Thyroid gland (tissue), 4 donors: ENCODE data around the gene PRIMPOL. TPM values are rescaled to one million over a fixed set of nuclear protein-coding genes. Genes with fewer than 3 reads are reported as not detected.

Experiments used
- DNase-seq, 2 donors: peaks; one replicate each; pipeline ENCODE4 v3.0.0-alpha.2; 2019
- H3K27ac ChIP-seq, 3 donors: fragments of 200-600 bp; sonication (generic); 1 replicate in 2 of 3; 2 replicates in 1 of 3; pipeline ENCODE4 v1.5.1; 2016 to 2019; ENCODE audit warnings: mild to moderate bottlenecking in 1 of 3, moderate library complexity in 1 of 3
- H3K27me3 ChIP-seq: fragments of 200-600 bp; sonication (generic); one replicate; pipeline ENCODE4 v1.5.1; 2019
- H3K36me3 ChIP-seq, 2 donors: fragments of 200-600 bp; sonication (generic); one replicate each; pipeline ENCODE4 v1.5.1; 2016 to 2019
- H3K4me1 ChIP-seq, 2 donors: fragments of 200-600 bp; sonication (generic); one replicate each; pipeline ENCODE4 v1.5.1; 2017 to 2019
- H3K4me3 ChIP-seq, 3 donors: fragments of 200-600 bp; sonication (generic); replicated peaks in 1 of 3; 1 replicate in 2 of 3; 2 replicates in 1 of 3; pipeline ENCODE4 v1.5.1; 2016; ENCODE audit warnings: mild to moderate bottlenecking in 1 of 3
- H3K9me3 ChIP-seq: fragments of 200-600 bp; sonication (generic); one replicate; pipeline ENCODE4 v1.5.1; 2017
- POLR2A ChIP-seq, 2 donors: fragments of 450-650 bp; IDR thresholded peaks; one replicate each; pipeline ENCODE4 v1.6.1; 2017; ENCODE audit warnings: antibody characterized with exemption in 2 of 2, mild to moderate bottlenecking in 2 of 2, moderate library complexity in 1 of 2
- WGBS, 2 donors: methylation state at CpG; one replicate each; pipeline ENCODE4 v1.1.5; 2017; 5-methylcytosine and 5-hydroxymethylcytosine counted together
- intact Hi-C: fragments of 100-400 bp; cut with DNase I; formaldehyde crosslinking; loops from one replicate; pipeline ENCODE4 v1.15.1; 2023
- total RNA-seq, 4 donors: library from RNA; depleted of rRNA; stranded (reverse); fragments of >200 nt; gene quantifications; one replicate each; pipeline ENCODE4 v1.2.3, GENCODE V29; 2016
- TF ChIP-seq, protein P1 (sequence below), 6 experiments: fragments of 200-600 bp in 3 of 6; fragments of 450-650 bp in 3 of 6; sonication (generic) in 3 of 6; IDR thresholded peaks; one replicate each; pipeline ENCODE4 v1.5.1; 2016 to 2019; ENCODE audit warnings: antibody characterized with exemption in 6 of 6, mild to moderate bottlenecking in 2 of 6, inconsistent platforms in 1 of 6, moderate library complexity in 1 of 6

PRIMPOL gene
- total RNA-seq, 4 donors from 2014 or later: 14.4 to 29.4 (median 22.3) TPM

DNA sequence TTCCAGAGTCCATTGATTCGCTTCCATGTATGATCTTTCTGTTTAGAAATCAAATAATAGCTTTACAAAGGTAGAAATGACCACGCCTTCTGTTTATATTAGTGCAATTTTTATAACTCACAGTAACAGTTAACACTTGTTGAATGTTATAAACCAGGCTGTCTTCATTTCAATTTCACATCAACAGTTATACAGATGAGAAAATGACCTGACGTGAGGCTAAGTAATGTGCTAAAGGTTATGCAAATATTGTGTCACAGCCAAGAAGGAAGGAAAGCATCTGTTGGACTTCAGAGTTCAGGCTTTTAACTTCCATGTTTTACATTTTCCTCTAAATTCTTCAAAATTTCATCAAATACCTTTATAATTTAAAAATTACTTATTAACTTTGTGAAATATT is 14.2 kb upstream of the PRIMPOL start:
- DNase-seq: no peak
- Histone ChIP-seq H3K36me3 (peaks cover 21 to 25% of the 10 kb centered on the region in 2 donors), H3K27me3 (no peaks in the 10 kb centered on the region), H3K4me3 (no peak overlapping the region), H3K4me1 (no peaks in the 10 kb centered on the region), H3K27ac (no peak overlapping the region), H3K9me3 (no peaks in the 10 kb centered on the region)
- 79 to 93% methylated on average over 3 of the region's 3 CpGs for WGBS, 2 donors
- TF ChIP-seq, protein P1, sequence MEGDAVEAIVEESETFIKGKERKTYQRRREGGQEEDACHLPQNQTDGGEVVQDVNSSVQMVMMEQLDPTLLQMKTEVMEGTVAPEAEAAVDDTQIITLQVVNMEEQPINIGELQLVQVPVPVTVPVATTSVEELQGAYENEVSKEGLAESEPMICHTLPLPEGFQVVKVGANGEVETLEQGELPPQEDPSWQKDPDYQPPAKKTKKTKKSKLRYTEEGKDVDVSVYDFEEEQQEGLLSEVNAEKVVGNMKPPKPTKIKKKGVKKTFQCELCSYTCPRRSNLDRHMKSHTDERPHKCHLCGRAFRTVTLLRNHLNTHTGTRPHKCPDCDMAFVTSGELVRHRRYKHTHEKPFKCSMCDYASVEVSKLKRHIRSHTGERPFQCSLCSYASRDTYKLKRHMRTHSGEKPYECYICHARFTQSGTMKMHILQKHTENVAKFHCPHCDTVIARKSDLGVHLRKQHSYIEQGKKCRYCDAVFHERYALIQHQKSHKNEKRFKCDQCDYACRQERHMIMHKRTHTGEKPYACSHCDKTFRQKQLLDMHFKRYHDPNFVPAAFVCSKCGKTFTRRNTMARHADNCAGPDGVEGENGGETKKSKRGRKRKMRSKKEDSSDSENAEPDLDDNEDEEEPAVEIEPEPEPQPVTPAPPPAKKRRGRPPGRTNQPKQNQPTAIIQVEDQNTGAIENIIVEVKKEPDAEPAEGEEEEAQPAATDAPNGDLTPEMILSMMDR (IDR thresholded peaks at IDR 0.05): no peak
- no peak for TF ChIP-seq POLR2A (IDR thresholded peaks at IDR 0.05)
- intact Hi-C loops: no loop called here

DNA sequence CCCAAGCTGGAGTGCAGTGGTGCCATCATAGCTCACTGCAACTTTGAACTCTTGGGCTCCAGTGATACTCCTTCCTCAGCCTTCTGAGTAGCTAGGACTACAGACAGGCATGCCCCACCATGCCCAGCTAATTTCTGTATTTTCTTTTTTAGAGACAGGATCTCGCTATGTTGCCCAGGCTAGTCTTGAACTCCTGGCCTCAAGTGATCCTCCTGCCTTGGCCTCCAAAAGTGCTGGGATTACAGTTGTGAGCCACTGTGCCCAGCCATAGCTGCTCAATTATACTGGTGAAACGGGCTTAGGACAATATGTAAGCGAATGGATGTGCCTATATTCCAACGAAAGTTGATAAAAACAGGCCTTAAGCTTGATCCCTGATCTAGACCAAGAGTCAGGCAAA is 13.4 kb upstream of the PRIMPOL start:
- Histone ChIP-seq H3K9me3 (no peaks in the 10 kb centered on the region), H3K4me3 (no peak overlapping the region), H3K4me1 (no peaks in the 10 kb centered on the region), H3K36me3 (peaks cover 14 to 18% of the 10 kb centered on the region in 2 donors), H3K27me3 (no peaks in the 10 kb centered on the region), H3K27ac (no peak overlapping the region)
- intact Hi-C loops: no loop called here
- no peak for DNase-seq
- WGBS, 2 donors: 96 to 98% methylated on average over 4 of the region's 4 CpGs
- TF ChIP-seq POLR2A (IDR thresholded peaks at IDR 0.05): no peak
- TF ChIP-seq, protein P1 (IDR thresholded peaks at IDR 0.05): no peak

DNA sequence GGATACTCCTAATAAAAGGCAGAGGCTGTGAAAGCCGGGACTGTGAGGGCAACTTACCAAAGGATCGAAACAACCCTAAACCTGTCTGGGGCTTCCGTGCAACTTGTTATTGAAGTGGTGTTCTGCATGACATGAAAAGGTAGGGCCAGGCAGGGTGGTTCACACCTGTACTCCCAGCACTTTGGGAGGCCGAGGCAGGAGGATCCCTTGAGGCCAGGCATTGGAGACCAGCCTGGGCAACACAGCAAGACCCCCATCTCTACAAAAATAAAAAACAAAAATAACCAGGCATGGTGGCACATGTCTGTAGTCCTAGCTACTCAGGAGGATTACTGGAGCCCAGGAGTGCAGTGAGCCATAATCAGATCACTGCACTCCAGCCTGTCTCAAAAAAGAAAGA is 12.6 kb upstream of the PRIMPOL start:
- DNase-seq: no peak
- Histone ChIP-seq H3K4me1 (no peaks in the 10 kb centered on the region), H3K27me3 (no peaks in the 10 kb centered on the region), H3K4me3 (no peak overlapping the region), H3K9me3 (no peaks in the 10 kb centered on the region), H3K27ac (no peak overlapping the region), H3K36me3 (peaks cover 13 to 17% of the 10 kb centered on the region in 2 donors)
- intact Hi-C loops: no loop called here
- WGBS, 2 donors: 82 to 84% methylated on average over 4 of the region's 4 CpGs
- TF ChIP-seq, protein P1 (IDR thresholded peaks at IDR 0.05): no peak
- TF ChIP-seq POLR2A (IDR thresholded peaks at IDR 0.05): no peak

DNA sequence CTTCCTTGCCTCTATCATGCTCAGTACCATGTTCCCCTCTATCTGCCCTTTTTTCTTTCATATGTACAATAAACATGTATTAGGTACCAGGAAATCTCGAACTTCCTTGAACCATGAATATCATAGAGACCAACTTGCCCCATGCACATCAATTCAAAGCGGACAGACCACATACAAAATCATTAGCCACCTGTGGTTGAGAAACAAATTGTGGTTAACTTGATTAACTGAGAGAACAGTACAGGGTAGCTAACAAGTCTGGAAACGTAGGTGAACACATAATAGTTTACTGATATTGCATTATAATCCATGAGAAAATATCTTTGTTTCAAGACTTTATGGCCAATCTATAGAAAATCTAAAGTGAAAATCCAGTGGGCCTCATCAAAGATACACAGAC is 8.5 kb upstream of the PRIMPOL start:
- WGBS, 2 donors: 86 to 93% methylated on average over 3 of the region's 3 CpGs
- Histone ChIP-seq H3K27me3 (no peaks in the 10 kb centered on the region), H3K27ac (no peak overlapping the region), H3K9me3 (no peaks in the 10 kb centered on the region), H3K4me3 (no peak overlapping the region), H3K4me1 (no peaks in the 10 kb centered on the region), H3K36me3 (peaks cover 10 to 13% of the 10 kb centered on the region in 2 donors)
- no peak for TF ChIP-seq POLR2A (IDR thresholded peaks at IDR 0.05)
- TF ChIP-seq, protein P1 (IDR thresholded peaks at IDR 0.05): no peak
- no peak for DNase-seq
- intact Hi-C loops: no loop called here

DNA sequence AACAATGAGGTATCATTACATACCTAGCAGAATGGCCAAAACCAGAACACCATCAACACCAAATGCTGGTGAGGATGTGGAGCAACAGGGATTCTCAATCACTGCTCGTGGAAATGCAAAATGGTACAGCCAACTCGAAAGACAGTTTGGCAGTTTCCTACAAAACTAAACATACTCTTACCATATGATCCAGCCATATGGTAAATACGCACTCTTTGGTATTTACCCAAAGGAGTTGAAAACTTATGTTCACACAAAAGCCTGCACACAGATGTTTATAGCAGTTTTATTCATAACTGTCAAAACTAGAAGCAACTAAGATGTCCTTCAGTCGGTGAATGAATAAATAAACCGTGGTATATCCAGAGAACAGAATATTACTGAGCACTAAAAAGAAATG is 8.1 kb upstream of the PRIMPOL start:
- no peak for DNase-seq
- H3K4me3 ChIP-seq: no peak overlapping the region
- intact Hi-C loops: no loop called here
- no peaks in the 10 kb centered on the region for H3K9me3 ChIP-seq
- WGBS, 2 donors: 95% methylated on average over 5 of the region's 5 CpGs
- no peaks in the 10 kb centered on the region for H3K4me1 ChIP-seq
- TF ChIP-seq, protein P1 (IDR thresholded peaks at IDR 0.05): no peak
- no peak for TF ChIP-seq POLR2A (IDR thresholded peaks at IDR 0.05)
- peaks cover 8 to 10% of the 10 kb centered on the region in 2 donors for H3K36me3 ChIP-seq
- no peaks in the 10 kb centered on the region for H3K27me3 ChIP-seq
- no peak overlapping the region for H3K27ac ChIP-seq
